Measurements from ENCODE around the gene CNTN1.
"Not testable (repeated sequence)": the region's sequence is repeated elsewhere in the genome, so short reads cannot be mapped to it uniquely, and the experiment has no call there.

CNTN1 gene

DNA sequence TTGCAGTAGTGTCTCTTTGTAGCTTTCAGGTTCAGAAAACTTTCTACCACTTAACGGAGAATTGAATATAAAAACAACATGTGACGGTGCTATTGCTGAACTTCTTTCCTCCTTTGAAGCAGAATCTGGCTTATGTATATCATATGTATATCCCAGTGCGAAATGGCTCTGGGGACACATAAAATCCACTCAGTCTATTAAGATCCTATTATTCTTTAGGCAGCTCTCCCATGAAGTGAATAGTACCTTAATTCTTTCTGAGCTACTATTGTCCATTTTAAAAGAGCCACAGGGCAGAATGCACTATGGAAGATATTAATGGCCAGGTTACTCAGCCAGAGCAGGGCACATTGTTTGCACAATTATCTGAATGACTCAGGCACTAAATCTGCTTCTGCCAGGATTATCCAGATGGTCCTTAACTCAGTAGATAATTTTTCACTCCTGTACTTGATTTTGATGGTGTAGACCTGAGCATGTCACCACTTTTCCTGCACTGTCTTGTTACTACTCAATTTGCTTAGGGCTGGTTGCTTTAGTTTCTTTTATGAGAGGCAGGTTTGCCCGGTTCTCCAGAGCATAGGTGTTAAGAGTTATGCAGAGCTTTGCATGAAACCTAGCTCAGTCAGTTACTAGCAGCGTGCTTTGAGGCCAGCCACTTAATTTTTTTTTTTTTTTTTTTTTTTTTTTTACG lies 5.5 kb downstream of the CNTN1 start:
- DNase-seq = no peak

DNA sequence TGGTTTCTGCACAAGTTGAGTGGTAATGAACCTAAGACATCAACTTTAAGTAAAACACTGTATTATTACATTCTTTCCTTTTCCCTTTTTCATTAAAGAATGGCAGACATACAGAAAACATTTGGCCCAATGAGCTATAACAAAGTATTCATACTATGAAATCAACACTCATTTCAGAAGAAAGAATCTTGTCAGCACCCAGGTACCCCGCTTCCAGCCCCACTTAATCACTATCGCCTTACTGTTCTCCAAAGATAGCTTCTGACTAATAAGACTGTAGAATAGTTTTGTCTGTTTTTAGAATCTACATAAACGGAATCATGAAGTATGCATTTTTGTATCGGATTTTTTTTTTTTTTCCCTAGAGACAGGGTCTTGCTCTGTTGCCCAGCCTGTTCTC lies 9.5 kb downstream of the CNTN1 start:
- DNase-seq = no peak

DNA sequence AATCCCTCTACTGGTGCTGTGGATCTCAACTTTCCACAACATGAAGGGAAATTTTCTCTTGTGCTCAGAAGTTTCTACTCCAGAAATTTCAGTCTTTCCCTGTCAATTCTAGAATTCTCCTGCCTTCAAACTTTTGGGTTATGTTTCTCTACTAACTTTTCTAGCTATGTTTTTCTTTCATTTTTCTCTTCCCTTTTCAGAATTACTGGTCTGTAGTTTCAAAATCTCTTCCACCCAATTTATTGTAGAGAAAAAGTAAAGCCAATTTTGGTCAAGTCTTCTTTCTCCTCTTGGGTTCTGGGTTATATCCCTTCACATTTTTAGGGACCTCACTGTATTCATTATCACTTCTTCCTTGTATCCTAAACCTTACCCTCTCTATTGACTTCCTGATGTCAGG lies 18.9 kb downstream of the CNTN1 start:
- no peak for DNase-seq

DNA sequence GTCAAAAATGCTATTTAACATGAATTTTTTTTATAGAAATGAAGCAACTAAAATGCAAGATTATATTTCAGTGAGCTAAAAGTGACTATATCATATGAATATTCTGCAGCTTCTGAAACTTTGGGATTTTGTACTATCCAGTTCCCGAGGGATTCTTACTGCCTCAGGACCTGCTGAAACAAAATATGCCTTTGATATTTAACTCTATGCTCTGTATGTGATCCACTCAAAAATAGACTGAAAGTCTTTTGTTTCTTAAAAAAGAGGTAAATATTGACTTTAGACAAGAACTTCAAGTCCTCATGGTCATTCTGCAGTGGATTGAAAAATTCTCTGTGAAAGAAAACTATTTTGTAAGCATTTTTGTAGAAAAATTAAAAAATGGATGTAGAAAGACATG lies 22.4 kb downstream of the CNTN1 start:
- no peak for DNase-seq

DNA sequence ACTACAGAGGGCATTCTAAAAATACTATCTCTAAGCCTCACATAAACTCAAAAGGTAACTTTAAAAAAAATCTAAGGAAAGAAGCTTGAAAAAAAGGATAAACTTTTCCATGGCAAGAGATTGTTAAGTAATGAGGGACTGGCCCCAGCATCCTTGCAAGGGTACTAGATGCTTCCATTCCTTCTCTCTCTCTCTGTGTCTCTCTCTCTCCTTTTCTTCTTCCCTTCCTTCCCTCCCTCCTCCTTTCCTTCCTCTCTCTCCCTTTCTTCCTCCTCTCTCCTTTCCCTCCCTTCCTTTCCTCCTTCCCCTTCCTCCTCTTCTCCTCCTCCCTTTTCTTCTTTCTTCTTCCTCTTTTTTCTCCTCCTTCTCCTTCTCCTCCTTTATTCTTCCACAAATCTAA lies 23.8 kb downstream of the CNTN1 start:
- no peak for DNase-seq

DNA sequence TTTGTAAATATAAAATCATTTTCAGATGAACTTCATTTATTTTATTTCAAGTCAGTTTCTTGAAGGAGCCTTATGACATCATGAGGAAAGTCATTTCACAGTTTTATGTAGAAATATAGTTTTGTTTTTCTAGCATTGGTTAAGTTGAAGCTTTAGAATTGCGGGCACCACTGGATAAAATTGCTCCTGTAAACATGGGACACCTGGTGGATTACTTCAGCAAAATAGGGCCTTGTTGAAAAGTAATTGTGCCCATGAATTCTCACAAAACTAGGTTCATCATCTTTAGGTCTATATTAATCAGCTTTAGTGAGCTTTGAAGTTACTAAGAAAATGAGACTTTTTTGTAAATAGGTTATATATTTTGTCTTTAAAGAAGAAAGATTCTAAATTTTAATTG lies 25.3 kb downstream of the CNTN1 start:
- no peak for DNase-seq

DNA sequence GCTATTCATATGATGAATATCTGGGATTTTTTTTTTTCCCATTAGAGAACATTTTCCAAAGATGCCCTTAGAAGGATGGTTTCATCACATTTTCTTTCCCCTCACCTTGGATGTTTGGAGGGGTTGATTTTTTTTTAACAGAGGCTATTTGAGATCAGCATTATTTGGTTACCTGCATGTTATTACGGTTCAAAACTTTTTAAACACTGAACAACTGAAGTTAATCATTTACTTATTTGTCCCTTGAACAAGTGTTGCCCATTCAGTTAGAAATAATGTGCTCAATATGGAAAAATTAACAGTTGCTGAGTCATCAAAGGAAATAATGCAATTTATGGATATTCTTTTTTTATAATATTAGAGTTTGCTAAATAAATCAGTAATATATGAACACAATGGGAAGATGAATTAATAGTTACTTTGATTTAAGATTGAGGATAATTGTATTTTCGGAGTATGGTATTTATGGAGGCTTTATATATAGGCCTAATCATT lies 26.7 kb downstream of the CNTN1 start:
- no peak for DNase-seq

DNA sequence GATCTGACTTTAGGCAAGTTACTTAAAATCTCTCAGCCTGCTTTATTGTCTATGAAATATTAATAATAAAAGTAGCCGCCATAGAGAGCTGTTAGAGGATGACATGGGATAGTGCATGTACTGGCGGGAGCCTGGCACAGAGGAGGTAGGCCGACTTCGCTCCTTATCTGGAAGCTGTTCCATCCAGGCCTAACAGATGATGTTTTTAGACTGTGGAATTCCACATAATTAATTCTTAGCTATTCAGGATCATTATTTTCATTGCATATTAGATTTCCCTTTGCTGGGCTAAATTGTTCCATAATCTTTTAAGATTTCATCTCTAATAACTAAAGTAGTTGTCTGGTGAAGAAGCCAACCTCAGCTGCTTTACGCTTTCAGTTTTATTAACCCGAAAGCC lies 30.8 kb downstream of the CNTN1 start:
- DNase-seq = no peak

DNA sequence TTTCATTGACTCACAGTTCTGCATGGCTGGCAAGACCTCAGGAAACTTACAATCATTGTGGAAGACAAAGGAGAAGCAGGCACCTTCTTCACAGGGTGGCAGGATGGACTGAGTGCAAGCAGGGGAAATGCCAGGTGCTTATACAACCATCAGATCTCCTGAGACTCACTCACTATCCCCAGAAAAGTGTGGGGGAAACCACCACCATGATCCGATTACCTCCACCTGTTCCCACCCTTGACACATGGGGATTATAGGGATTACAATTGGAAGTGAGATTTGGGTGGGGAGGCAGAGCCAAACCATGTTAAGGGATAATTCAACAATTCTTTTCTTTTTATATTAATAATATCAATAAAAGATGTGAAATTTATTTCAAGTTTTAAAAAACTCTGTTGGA lies 34.1 kb downstream of the CNTN1 start:
- DNase-seq = no peak

DNA sequence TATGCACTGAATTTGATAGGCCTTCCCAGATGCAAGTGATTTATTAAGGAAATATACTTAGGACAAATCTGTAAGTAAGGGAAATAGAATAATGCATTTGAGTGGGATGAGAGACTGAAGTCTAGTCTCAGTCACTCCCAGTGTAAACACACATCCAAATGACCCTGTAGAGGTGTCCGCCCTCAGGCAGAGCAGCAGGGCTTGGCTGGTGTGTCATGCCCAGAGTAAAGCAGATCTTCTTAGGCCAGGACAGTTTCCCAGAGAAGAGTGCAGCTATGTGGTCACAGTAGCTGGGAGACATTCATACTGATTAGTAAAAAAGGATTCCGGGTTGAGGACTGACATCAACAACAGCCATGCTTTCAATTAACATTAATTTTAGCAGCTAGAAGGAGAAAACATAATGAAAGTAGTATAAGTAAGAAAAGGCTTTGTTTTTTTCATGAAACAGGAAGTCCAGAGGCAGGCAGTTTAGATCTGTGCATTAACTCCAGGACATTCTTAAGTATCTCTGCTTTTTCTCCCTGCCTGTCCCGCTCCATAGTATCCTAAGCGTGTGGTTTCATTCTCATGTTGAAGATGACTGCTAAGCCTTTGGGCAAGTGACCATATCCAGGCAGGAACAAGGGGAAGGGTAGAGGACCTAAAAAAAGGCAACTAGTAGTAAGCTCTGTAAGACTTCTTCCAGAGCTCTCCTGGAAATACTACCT lies 35.7 kb downstream of the CNTN1 start:
- no peak for DNase-seq

DNA sequence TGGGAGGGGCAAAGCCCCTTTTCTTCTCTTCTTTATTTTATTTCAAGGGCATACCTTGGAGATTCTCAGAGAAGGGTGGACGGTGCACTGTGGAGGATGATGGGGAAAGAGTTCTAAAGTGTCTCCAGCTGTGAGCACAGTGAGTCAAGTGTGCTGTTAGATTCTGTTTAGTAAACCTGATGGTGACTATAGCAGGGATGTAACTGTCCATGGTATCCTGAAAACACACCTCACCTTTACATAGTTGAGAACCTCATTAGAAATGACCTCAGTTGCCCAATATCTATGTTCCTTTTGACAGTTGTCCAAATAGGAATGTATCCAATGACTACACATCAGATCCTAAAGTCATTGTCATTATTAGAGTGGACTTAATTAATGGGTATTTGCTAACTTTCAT lies 38.0 kb downstream of the CNTN1 start:
- DNase-seq = no peak

DNA sequence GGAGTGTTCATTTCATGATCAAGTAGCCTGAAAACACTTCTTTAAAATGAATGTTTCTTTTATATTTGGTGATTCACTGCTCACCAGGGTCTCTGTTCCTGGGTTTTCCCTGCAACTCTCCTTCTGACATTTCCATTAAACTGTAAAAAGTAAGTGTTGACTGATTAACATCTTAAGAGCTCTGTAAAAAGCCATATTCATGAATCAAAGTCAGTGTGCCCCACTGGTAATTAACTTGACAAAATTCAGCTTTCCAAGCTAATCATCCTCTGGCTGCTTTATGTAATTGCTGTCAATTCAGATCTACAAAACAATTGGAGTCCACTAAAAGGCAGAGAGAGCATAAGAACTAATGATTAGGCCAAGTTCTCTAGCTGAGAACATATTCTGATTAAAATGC lies 41.6 kb downstream of the CNTN1 start:
- DNase-seq = no peak

DNA sequence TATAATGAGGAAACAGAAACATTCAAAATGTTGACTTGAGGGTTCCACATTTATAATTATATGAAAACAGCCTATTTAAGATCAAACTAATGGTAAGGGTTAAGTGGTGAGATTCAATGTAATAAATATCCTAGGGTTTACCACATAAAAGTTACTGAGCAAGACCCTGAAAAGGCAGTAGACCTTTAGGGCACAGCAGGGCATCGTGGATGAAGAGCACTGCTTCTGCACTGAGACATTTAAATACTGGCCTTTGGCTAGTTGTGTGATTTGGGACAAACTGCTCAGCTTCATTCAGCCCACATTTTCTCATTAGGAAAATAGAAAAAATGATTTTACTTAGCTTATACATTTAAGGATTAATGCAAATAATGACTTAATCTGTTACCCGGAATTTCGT lies 42.0 kb downstream of the CNTN1 start:
- no peak for DNase-seq

DNA sequence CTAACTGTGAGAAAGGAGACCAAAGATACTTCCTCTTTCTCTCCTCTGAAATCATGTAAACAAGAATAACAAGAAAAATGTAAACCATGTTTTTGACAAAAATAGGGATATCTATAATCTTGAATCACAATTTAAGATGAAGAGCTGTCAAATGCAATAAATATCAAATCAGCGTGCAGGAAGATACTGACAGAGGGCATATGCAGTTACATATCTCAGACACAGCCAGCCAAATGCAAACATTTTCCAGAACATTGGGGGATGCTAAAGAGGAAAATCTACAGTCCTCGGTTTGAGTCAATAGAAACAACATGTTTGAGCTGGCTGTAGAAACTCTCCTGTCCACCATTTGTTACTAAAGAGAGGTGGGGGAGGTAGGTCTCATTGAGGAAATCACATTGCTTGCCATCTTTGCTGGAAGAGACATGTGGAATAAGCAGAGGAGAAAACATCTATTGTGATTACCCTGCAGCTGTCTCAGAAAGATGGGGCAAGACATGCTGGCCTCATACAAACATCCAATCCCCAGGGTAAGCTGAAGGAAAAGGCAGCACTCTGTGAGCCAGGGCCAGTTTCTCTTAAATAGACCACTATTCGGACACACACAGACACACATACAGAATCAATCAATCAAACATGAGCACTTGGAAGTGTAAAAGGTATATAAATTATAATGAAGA lies 43.5 kb downstream of the CNTN1 start:
- DNase-seq = no peak

DNA sequence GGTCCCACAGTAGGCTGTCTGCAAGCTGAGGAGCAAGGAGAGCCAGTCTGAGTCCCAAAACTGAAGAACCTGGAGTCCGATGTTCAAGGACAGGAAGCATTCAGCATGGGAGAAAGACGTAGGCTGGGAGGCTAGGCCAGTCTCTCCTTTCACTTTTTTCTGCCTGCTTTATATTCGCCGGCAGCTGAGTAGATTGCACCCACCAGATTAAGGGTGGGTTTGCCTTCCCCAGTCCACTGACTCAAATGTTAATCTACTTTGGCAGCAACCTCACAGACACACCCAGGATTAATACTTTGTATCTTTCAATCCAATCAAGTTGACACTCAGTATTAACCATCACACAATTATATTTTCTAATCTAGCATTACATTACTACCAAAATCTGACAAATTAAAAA lies 45.2 kb downstream of the CNTN1 start:
- DNase-seq = not testable (repeated sequence)

DNA sequence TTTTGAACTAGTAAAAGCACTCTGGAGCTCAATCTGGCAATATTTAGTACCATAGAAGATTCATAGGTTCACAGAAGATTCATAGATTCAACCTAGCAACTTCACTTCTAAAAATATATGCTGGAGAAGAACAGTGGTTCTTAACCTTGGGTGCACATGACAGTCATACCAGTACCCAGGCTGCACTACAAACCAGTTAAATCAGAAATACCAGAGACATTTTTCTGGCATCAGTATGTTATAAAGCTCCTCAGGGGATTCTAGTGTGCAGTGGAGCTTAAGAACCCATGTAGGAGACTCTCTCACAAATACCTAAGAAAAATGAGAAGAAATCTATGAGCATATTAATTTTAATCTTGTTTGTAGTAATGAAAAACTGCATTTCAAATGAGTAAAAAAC lies 46.6 kb downstream of the CNTN1 start:
- no peak for DNase-seq

DNA sequence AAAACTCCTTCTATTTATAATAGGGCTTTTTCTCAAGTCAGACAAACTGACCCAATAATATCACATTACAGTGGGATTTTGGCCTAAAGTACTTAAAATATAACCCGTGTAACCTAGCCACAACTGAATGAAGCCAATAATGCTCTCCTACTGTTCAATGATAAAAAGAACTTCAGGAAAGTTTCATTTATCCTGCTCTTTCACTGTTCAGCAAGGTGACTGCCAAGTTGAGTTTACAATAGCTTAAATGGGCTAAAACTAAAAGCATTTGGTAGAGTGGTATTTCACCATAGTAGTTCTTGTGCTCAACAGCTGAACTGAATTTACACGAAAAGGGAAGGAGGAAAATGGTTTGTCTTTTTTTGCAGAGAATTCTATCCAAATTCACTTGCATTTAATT lies 49.8 kb downstream of the CNTN1 start:
- DNase-seq = no peak

DNA sequence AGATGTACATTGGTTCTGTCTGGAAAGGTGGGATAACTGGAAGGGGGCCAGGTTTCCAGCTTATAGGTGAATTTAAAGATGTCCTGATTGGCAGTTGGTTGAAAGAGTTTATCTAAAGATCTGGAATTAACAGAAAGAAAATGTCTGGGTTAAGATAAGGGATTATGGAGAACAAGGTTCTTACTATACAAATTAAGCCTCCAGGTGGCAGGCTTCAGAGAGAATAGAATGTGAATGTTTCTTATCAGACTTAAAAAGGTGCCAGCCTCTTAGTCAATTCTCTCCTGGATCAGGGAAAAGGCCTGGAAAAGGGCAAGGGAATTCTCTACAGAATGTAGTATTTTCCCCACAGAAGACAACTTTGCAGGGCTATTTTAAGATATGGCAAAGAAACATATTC lies 53.1 kb downstream of the CNTN1 start:
- DNase-seq = no peak

DNA sequence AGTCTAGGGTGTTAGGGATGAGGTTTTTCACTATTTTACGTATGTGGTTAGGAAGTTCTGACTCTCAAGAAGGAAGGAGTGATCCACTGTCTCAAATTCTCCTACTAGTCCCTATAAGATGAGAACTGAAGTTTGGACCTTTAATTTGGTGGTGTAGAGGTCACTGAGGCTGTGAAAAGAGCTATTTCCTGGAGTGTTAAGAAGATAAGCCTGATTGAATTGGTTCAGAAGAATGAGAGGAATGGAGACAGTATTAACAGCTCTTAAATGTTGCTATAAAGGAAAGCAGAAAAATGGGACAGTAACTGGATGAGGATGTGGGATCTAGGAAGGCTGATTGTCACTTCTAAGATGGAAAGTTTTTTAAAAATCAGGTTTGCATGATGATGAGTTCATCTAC lies 57.6 kb downstream of the CNTN1 start:
- DNase-seq = no peak

DNA sequence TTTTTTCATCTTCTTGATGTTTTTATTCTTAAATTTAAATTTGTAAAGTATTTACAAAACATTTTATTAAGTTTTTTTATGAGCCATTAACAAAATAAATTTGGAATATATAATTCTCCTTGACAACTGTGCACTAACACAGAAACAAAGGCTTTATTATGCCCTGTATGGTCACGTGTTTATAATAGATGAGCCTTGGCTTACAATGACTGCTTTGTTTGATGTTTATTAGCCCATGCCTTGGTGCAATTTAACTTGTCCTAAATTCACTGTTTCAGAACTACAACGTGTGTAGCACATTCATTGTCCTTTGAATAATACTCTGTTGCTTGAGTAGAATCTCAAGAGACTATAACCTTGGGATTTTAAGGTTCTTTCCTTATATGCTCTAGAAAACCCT lies 59.8 kb downstream of the CNTN1 start:
- DNase-seq = no peak

DNA sequence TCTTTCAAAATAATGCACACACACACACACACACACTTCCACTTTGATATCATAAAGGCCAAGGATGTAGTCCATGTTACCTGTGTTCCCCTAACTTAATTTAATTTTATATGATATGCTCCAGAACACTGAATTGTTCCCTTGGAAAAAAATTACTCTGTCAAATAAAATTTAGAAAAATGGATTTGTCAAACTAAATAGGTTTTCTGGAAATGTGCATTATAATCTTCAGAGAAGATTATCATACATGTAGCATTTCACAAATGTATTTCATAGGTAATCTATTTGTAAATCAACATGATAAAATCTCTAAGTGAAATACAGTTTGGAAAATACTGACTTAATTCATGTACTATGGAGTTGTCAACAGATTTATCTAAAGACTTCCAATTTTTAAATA lies 68.6 kb downstream of the CNTN1 start:
- no peak for DNase-seq

DNA sequence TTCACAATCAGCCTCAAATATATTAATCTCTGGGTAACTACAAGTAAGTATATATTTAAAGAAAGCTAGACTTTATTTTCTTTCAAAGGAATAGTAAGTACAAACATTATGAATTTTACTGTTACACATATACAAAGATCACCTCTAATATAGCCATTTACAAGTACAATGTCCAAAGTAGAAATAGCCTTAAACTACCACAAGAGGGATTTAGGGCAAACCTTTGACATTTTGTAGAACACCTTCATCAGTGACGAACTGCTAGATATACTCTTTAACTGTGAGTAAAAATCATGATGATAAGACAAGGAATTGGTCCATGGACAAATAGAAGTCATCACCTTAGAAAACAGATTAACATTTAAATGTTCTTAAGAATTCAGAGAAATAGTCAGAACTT lies 69.8 kb downstream of the CNTN1 start:
- DNase-seq = no peak
